ENCODE measurements around the gene UBE2N. TPM values are rescaled to one million over a fixed set of nuclear protein-coding genes. Genes with fewer than 3 reads are reported as not detected.
A peak's percentile ranks its signal among the peaks of the same experiment; 100 is the strongest.

The UBE2N gene
- total and polyA plus RNA-seq, 2 donors (not counting 1 experiment from before 2014, with no cell fraction given) = 56.3 to 83.8 TPM

GRCh38 chr12:93380480-93381121 is 61.1 kb downstream of the UBE2N start:
- peak overlapping the region; percentile 64 for H3K4me3 Mint-ChIP-seq
- intact Hi-C loops (cut with micrococcal nuclease) = loop anchor here (1.0 to 2.0 kb wide), 2 partner anchors 11 to 38 kb away; no protein-coding TSS in a partner anchor
- Histone ChIP-seq H4K20me1 (ENCODE audit: control insufficient read depth, insufficient read depth, low read length, poor library complexity, severe bottlenecking) (peaks cover 32% of the 10 kb centered on the region), H3K36me3 (replicated peaks in 1 of 2; ENCODE audit: control extremely low read depth in 1 of 2, control insufficient read depth in 1 of 2, extremely low read depth in 1 of 2, insufficient read depth in 2 of 2, low read length in 1 of 2) (no peaks in the 10 kb centered on the region), H3K79me2 (ENCODE audit: control insufficient read depth, insufficient read depth, low read length) (peaks cover 74% of the 10 kb centered on the region), H3K9ac (ENCODE audit: low read length) (peak overlapping the region; percentile 90), H3K27ac (ENCODE audit: low read length in 2 of 2) (no peak overlapping the region), H3K4me2 (replicated peaks; ENCODE audit: low read depth, low read length, poor library complexity, severe bottlenecking) (peak overlapping the region; percentile 72), H3K27me3 (replicated peaks in 1 of 4; ENCODE audit: control extremely low read depth in 1 of 4, control insufficient read depth in 3 of 4, insufficient read depth in 4 of 4, low read length in 3 of 4) (no peaks in the 10 kb centered on the region), H3K4me1 (ENCODE audit: control insufficient read depth in 2 of 2, insufficient read depth in 2 of 2, low read length in 2 of 2) (peaks cover 20 to 43% of the 10 kb centered on the region in 2 donors), H2AFZ (ENCODE audit: insufficient read depth, low read depth, low read length, poor library complexity, severe bottlenecking) (no peak overlapping the region), H3K9me3 (ENCODE audit: control extremely low read depth in 1 of 3, control insufficient read depth in 2 of 3, insufficient read depth in 1 of 3, low read length in 2 of 3) (no peaks in the 10 kb centered on the region), H3K4me3 (ENCODE audit: control extremely low read depth in 1 of 5, extremely low read depth in 1 of 5, insufficient read depth in 1 of 5, low read depth in 2 of 5, low read length in 4 of 5) (peak overlapping the region in 4 of 5 experiments; percentile 1 to 96 (median 50))
- ATAC-seq (ENCODE audit: low read depth) (no peak), DNase-seq (peak; percentile 46)
- ChIA-PET CTCF (interaction anchor here (0.6 to 6.4 kb wide), 16 partner anchors 10 to 722 kb away, joined by 3 to 70 read pairs (median 5); partner anchors contain the start of gene MRPL42), POLR2A (interaction anchor here (0.5 kb wide), 1 partner anchor 11 kb away, joined by 3 read pairs; no protein-coding TSS in a partner anchor)
- WGBS (ENCODE audit: insufficient coverage) = 48% methylated on average over 2 of the region's 2 CpGs
- no peaks in the 10 kb centered on the region for H3K27me3 Mint-ChIP-seq
- H3K4me1 Mint-ChIP-seq = peaks cover 53% of the 10 kb centered on the region
- H3K9me3 Mint-ChIP-seq (ENCODE audit: insufficient read depth) = no peaks in the 10 kb centered on the region
- H3K27ac Mint-ChIP-seq = peak overlapping the region; percentile 11
- TF ChIP-seq CTCF (IDR thresholded peaks at IDR 0.05) (peak; percentile 19), EZH2 (IDR thresholded peaks at IDR 0.05; ENCODE audit: borderline replicate concordance, insufficient read depth, low read depth, low read length, poor library complexity, severe bottlenecking) (no peak)

- Histone ChIP-seq H3K36me3 (replicated peaks in 1 of 2; ENCODE audit: control extremely low read depth in 1 of 2, control insufficient read depth in 1 of 2, extremely low read depth in 1 of 2, insufficient read depth in 2 of 2, low read length in 1 of 2) (no peaks in the 10 kb centered on the region), H3K4me3 (ENCODE audit: control extremely low read depth in 1 of 5, extremely low read depth in 1 of 5, insufficient read depth in 1 of 5, low read depth in 2 of 5, low read length in 4 of 5) (peak overlapping the region in 4 of 5 experiments; percentile 73 to 96 (median 87)), H3K4me1 (ENCODE audit: control insufficient read depth in 2 of 2, insufficient read depth in 2 of 2, low read length in 2 of 2) (peaks cover 20 to 40% of the 10 kb centered on the region in 2 donors), H3K9me3 (ENCODE audit: control extremely low read depth in 1 of 3, control insufficient read depth in 2 of 3, insufficient read depth in 1 of 3, low read length in 2 of 3) (no peaks in the 10 kb centered on the region), H3K4me2 (replicated peaks; ENCODE audit: low read depth, low read length, poor library complexity, severe bottlenecking) (peak overlapping the region; percentile 72), H2AFZ (ENCODE audit: insufficient read depth, low read depth, low read length, poor library complexity, severe bottlenecking) (peak overlapping the region; percentile 90), H4K20me1 (ENCODE audit: control insufficient read depth, insufficient read depth, low read length, poor library complexity, severe bottlenecking) (peaks cover 26% of the 10 kb centered on the region), H3K27me3 (replicated peaks in 1 of 4; ENCODE audit: control extremely low read depth in 1 of 4, control insufficient read depth in 3 of 4, insufficient read depth in 4 of 4, low read length in 3 of 4) (no peaks in the 10 kb centered on the region), H3K79me2 (ENCODE audit: control insufficient read depth, insufficient read depth, low read length) (peaks cover 68% of the 10 kb centered on the region), H3K27ac (ENCODE audit: low read length in 2 of 2) (peak overlapping the region in 1 of 2 donors; percentile 89), H3K9ac (ENCODE audit: low read length) (peak overlapping the region; percentile 90)
- ATAC-seq (ENCODE audit: low read depth) = no peak
- Mint-ChIP-seq H3K9me3 (ENCODE audit: insufficient read depth) (no peaks in the 10 kb centered on the region), H3K4me1 (peaks cover 47% of the 10 kb centered on the region), H3K27me3 (no peaks in the 10 kb centered on the region), H3K4me3 (peak overlapping the region; percentile 98), H3K27ac (peak overlapping the region; percentile 98)
- TF ChIP-seq EZH2 (IDR thresholded peaks at IDR 0.05; ENCODE audit: borderline replicate concordance, insufficient read depth, low read depth, low read length, poor library complexity, severe bottlenecking) = no peak
- no peak for TF ChIP-seq CTCF (IDR thresholded peaks at IDR 0.05)
- CTCF ChIA-PET = interaction anchor here (0.6 to 6.4 kb wide), 13 partner anchors 11 to 723 kb away, joined by 3 to 70 read pairs (median 5); partner anchors contain the start of gene MRPL42
- intact Hi-C loops (cut with micrococcal nuclease) = loop anchor here (1.0 to 5.0 kb wide), 5 partner anchors 11 to 362 kb away; partner anchors contain the start of gene SOCS2
- POLR2A ChIA-PET = no interaction called here
- DNase-seq = no peak
These were observed 61.8 kb downstream of the UBE2N start for GRCh38 chr12:93379981-93380361.
